ENCODE results near the gene FOS. TPM values are rescaled to one million over a fixed set of nuclear protein-coding genes. Genes with fewer than 3 reads are reported as not detected.

FOS gene
- total and polyA plus RNA-seq, 2 experiments from 2014 or later = 107 to 124 TPM

DNA sequence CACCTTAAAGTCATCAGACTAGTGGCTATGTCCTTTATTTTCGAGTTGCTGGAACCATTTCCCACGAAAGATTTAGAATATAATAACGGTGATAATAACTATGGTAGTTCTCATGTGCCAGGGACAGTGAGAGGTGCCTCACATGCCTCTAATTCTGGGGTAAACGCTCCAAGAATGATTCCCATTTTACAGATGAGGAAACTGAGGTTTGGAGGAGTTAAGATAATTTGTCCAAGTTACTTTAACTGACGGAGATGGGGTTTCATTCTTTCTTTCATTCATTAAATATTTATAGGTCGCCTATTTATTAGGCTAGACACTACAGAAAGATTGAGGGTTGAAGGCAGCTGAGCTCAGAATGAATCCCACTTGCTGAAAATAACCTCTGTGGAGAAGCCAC is 30.7 kb upstream of the FOS start:
- DNase-seq = no peak
- no peak overlapping the region for H2AFZ ChIP-seq
- H3K9me2 ChIP-seq (ENCODE audit: insufficient read depth) = no peaks in the 10 kb centered on the region
- H3K27ac ChIP-seq = no peak overlapping the region
- no peak overlapping the region for H3K9ac ChIP-seq
- in situ Hi-C loops (cut with MboI) = no loop called here
- no peaks in the 10 kb centered on the region for H3K9me3 ChIP-seq (ENCODE audit: low read depth)
- no peaks in the 10 kb centered on the region for H4K20me1 ChIP-seq (ENCODE audit: insufficient read depth)
- H3F3A ChIP-seq (ENCODE audit: insufficient read depth) = 0 out of 2 replicates have a peak, but pooled peaks cover 2% of the 10 kb centered on the region
- H3K27me3 ChIP-seq (replicated peaks; ENCODE audit: insufficient read depth) = no peaks in the 10 kb centered on the region
- H3K79me2 ChIP-seq (ENCODE audit: insufficient read depth) = no peaks in the 10 kb centered on the region
- H3K4me2 ChIP-seq (ENCODE audit: unreplicated experiment) = no peak overlapping the region
- no peak for TF ChIP-seq EZH2phosphoT487 (IDR thresholded peaks at IDR 0.05; ENCODE audit: insufficient read depth, low read depth)
- no peak for TF ChIP-seq EZH2 (IDR thresholded peaks at IDR 0.05; ENCODE audit: insufficient read depth, poor library complexity, severe bottlenecking)
- no peaks in the 10 kb centered on the region for H3K4me1 ChIP-seq (ENCODE audit: insufficient read depth)
- H3K36me3 ChIP-seq (ENCODE audit: low read depth) = no peaks in the 10 kb centered on the region
- 69 to 82% methylated on average over 6 of the region's 6 CpGs for WGBS, 2 experiments (ENCODE audit: low coverage in 1 of 2, low lambda C conversion rate in 2 of 2, missing lambda C conversion rate in 2 of 2)
- H3K4me3 ChIP-seq = no peak overlapping the region

DNA sequence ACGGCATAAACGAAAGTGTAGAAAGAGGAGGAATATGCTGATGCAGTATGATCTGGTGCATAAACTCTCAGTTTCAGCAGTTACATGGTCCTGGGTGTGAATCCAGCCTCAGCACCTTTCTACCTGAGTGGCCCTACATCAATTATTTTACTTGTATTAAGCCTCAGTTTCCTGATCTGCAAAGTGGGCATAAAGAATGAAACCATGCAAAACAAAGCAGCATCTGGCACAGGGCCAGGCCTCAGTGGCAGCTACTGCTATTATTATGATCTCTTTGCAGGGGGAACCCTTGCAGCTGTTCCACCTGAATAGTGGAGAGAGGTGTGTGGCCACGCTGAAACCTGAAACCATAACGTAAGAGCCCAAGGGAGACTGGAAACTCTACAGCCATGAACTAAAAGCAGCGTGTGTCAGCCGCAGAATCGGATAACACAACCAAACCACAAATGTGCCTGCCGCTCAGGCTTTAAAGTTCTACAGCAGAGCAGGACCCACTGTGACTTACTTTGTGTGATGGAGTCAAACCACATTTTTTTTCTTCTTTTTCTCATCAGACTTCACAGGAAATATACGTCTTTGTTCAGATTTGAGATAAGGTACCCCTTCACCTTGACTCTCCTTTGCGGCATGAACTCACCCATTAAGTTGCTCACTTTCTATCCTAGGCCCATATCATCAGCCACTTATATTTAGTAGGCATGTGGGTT is 29.2 kb upstream of the FOS start:
- no peaks in the 10 kb centered on the region for H3K9me3 ChIP-seq (ENCODE audit: low read depth)
- no peaks in the 10 kb centered on the region for H3K27me3 ChIP-seq (replicated peaks; ENCODE audit: insufficient read depth)
- H3K4me2 ChIP-seq (ENCODE audit: unreplicated experiment) = no peak overlapping the region
- H3K9ac ChIP-seq = no peak overlapping the region
- no peaks in the 10 kb centered on the region for H3K4me1 ChIP-seq (ENCODE audit: insufficient read depth)
- no peak for DNase-seq
- in situ Hi-C loops (cut with MboI) = no loop called here
- WGBS, 2 experiments (ENCODE audit: low coverage in 1 of 2, low lambda C conversion rate in 2 of 2, missing lambda C conversion rate in 2 of 2) = 69 to 74% methylated on average over 10 of the region's 10 CpGs
- no peak overlapping the region for H2AFZ ChIP-seq
- TF ChIP-seq EZH2phosphoT487 (IDR thresholded peaks at IDR 0.05; ENCODE audit: insufficient read depth, low read depth) (no peak), EZH2 (IDR thresholded peaks at IDR 0.05; ENCODE audit: insufficient read depth, poor library complexity, severe bottlenecking) (no peak)
- no peaks in the 10 kb centered on the region for H4K20me1 ChIP-seq (ENCODE audit: insufficient read depth)
- no peaks in the 10 kb centered on the region for H3K79me2 ChIP-seq (ENCODE audit: insufficient read depth)
- no peaks in the 10 kb centered on the region for H3K9me2 ChIP-seq (ENCODE audit: insufficient read depth)
- no peaks in the 10 kb centered on the region for H3K36me3 ChIP-seq (ENCODE audit: low read depth)
- no peak overlapping the region for H3K27ac ChIP-seq
- no peak overlapping the region for H3K4me3 ChIP-seq
- no peaks in the 10 kb centered on the region for H3F3A ChIP-seq (ENCODE audit: insufficient read depth)

GRCh38 chr14:75249958-75250336 is 28.7 kb upstream of the FOS start:
- Histone ChIP-seq H3K36me3 (ENCODE audit: low read depth) (no peaks in the 10 kb centered on the region), H3K27me3 (replicated peaks; ENCODE audit: insufficient read depth) (no peaks in the 10 kb centered on the region), H3K9ac (no peak overlapping the region), H3K4me1 (ENCODE audit: insufficient read depth) (no peaks in the 10 kb centered on the region), H3F3A (ENCODE audit: insufficient read depth) (no peaks in the 10 kb centered on the region), H3K27ac (no peak overlapping the region), H3K79me2 (ENCODE audit: insufficient read depth) (no peaks in the 10 kb centered on the region), H2AFZ (no peak overlapping the region), H3K9me3 (ENCODE audit: low read depth) (no peaks in the 10 kb centered on the region), H3K9me2 (ENCODE audit: insufficient read depth) (no peaks in the 10 kb centered on the region), H4K20me1 (ENCODE audit: insufficient read depth) (no peaks in the 10 kb centered on the region), H3K4me3 (no peak overlapping the region), H3K4me2 (ENCODE audit: unreplicated experiment) (no peak overlapping the region)
- in situ Hi-C loops (cut with MboI) = no loop called here
- DNase-seq = no peak
- 30 to 34% methylated on average over 2 of the region's 2 CpGs for WGBS, 2 experiments (ENCODE audit: low coverage in 1 of 2, low lambda C conversion rate in 2 of 2, missing lambda C conversion rate in 2 of 2)
- no peak for TF ChIP-seq EZH2 (IDR thresholded peaks at IDR 0.05; ENCODE audit: insufficient read depth, poor library complexity, severe bottlenecking)
- no peak for TF ChIP-seq EZH2phosphoT487 (IDR thresholded peaks at IDR 0.05; ENCODE audit: insufficient read depth, low read depth)

DNA sequence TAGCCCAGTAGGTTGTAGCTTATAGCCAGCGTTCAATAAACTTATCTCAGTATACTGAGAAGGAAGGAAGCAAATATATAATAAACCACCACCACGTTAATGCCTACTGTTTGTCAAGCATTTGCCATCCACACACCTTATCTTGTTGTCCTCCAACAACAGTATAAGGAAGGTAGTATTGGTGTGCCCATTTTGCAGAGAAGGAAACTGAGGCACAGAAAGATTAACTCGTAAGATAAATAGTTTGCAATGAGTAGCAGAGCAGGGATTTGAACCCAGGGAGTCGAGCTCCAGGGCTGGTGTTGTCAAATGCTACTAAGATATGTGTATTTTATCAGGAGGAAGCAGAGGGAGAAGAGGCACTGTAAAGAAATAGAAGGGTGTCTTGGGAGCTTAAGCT is 27.8 kb upstream of the FOS start:
- 70 to 83% methylated on average over 4 of the region's 4 CpGs for WGBS, 2 experiments (ENCODE audit: low coverage in 1 of 2, low lambda C conversion rate in 2 of 2, missing lambda C conversion rate in 2 of 2)
- in situ Hi-C loops (cut with MboI) = no loop called here

More for the DNA sequence above, 27.8 kb upstream of the FOS start:
- H3K36me3 ChIP-seq (ENCODE audit: low read depth) = no peaks in the 10 kb centered on the region
- no peak overlapping the region for H3K4me3 ChIP-seq
- TF ChIP-seq EZH2 (IDR thresholded peaks at IDR 0.05; ENCODE audit: insufficient read depth, poor library complexity, severe bottlenecking) (no peak), EZH2phosphoT487 (IDR thresholded peaks at IDR 0.05; ENCODE audit: insufficient read depth, low read depth) (no peak)
- H4K20me1 ChIP-seq (ENCODE audit: insufficient read depth) = no peaks in the 10 kb centered on the region
- H3K79me2 ChIP-seq (ENCODE audit: insufficient read depth) = no peaks in the 10 kb centered on the region
- H3K4me1 ChIP-seq (ENCODE audit: insufficient read depth) = no peaks in the 10 kb centered on the region
- H3K9me2 ChIP-seq (ENCODE audit: insufficient read depth) = no peaks in the 10 kb centered on the region
- H3K9me3 ChIP-seq (ENCODE audit: low read depth) = no peaks in the 10 kb centered on the region
- H3K4me2 ChIP-seq (ENCODE audit: unreplicated experiment) = no peak overlapping the region
- H3K27ac ChIP-seq = no peak overlapping the region
- no peak overlapping the region for H3K9ac ChIP-seq
- no peaks in the 10 kb centered on the region for H3K27me3 ChIP-seq (replicated peaks; ENCODE audit: insufficient read depth)
- no peaks in the 10 kb centered on the region for H3F3A ChIP-seq (ENCODE audit: insufficient read depth)
- H2AFZ ChIP-seq = no peak overlapping the region
- no peak for DNase-seq
